ENCODE measurements around the gene GREM2.

Gene GREM2
- 0 to 0.22 (median 0) reads per million in 18 experiments for total RNA-seq

DNA sequence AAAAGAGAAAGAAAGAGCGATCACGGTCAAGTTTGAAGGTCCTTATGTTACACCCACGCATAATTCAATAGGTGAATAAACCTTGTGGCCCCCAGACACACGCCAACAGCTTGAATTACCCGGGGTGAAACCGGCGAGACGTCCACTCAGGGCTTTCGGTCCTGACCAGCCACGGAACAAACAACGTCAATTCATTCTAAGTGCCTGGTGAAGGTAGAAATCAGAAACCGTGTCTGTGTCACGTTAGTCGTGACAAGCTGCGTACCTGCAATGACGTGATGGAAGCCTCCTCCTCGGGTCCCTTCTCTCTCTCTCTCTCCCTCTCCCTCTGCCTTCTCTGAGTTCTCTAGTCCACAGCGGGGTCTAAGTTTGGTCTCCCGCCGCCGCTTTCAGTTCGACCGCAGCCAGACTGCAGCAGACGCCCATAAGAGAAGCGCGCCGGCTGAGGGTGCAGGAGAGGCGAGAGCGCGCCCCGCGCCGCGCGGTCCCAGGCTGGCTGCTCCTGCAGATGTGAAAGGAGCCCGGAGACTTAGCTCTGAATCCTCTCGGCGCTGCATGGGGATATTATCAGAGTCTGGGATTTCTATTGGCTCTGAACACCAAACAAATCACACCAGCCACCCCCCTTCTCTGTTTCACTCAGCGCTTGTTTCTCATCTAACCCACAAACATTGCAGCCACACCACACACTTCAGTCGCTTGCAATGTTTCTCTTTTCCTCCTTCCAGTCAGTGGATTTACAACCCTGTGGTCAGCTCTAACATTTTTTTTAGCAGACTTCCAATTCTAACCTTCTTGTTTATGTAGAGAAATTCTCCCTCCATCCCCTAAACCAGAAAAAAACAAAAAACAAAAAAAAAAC, at the start of gene GREM2:
Gene GREM2 (minus strand): TSS at position 537 of the 862 bp plus-strand sequence. CDS start 118,680 bp downstream, outside the sequence.
- DNase-seq, result no peak

DNA sequence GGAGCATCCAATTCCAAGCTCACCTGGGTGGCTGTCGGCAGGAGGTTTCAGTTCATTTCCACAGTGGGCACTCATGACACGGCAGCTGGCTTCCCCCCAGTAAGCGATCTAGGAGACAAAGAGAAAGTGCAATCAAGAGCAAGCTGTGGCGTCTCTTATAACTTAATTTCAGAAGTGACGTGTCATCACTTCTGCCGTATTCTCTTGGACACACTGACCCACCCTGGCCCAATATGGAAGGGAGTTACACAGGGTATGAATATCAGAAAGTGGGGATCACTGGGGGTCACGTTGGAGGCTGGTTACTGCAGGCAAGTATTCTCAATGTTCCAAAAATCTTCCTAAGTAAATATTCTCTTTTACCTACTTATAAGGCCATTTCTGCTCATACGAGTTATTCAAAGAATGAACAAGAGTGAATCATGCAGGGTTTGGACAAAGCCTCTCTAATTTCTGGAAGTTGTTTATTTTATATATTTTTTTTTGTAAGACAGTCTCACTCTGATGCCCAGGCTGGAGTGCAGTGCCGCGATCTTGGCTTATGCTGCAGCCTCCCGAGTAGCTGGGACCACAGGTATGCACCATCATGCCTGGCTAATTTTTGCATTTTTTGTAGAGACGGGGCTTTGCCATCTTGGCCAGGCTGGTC, 46.5 kb upstream of the GREM2 start:
- no peak for DNase-seq

DNA sequence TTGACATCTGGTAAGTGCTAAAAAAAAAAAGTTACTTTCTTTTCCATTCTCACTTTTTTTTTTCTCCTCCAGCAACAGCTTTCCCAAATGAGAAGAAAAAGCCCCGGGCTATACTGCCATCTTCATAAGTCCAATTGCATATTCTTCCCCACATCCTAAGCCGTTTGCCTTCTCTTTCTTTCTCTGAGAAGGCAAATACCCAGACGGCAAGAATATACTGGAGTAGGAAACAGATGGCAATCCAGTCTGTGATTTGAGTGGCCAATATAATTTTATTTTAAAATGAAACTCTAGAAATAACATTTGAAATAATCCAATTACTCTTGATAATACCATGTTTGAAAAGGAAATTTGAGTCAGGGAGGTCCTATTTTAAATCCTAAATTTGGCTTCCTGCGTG, 44.6 kb upstream of the GREM2 start:
- DNase-seq, result no peak

GRCh38 chr1:240652961-240653409, 41.0 kb upstream of the GREM2 start:
- no peak for DNase-seq

GRCh38 chr1:240652549-240652948, 40.6 kb upstream of the GREM2 start:
- DNase-seq, result no peak

GRCh38 chr1:240650877-240651276, 38.9 kb upstream of the GREM2 start:
- DNase-seq, result no peak

DNA sequence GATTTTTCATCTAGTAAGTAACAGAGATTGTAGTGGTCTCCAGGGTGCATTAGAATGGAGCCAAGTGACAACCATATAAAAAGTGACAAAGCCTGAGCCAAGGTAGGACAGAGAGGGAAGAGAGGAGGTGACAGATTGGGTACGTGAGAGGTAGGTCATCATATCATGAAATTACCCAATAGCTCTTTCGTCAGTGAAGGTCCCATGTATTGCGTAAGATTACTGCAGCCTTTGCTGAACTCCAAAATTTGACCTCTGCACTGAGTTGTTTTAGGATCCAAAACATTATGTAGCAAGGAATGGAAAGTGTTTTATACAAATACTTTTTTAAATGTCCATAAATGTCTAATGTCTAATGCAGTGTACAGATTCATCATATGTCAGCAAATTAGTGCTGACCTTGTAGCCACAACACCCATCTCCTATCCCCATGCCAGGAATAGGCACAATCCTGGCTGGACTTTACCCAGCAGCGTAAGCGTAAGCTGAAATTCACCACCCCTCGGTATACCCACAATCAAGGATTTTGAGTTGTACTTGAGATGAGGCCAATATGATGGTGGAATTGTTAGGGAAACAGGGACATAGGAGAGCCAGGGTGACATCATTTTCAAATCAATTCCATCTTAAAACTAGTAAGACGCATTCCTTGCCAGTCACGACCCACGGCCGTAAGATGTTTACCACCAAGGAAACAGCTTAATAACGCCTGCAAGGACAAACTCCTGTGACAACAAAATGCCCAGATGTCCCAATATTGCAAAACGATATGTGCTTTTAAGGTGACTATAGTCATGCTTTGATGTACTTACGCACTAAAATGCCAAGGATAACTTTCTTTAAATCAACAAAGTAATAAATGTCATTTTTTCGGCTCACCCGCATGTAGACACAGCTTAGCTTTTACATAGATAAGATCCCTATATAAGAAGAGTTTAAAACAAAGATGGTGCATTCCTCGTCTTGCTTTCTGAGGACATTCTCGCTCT, 38.1 kb upstream of the GREM2 start:
- DNase-seq, result no peak

DNA sequence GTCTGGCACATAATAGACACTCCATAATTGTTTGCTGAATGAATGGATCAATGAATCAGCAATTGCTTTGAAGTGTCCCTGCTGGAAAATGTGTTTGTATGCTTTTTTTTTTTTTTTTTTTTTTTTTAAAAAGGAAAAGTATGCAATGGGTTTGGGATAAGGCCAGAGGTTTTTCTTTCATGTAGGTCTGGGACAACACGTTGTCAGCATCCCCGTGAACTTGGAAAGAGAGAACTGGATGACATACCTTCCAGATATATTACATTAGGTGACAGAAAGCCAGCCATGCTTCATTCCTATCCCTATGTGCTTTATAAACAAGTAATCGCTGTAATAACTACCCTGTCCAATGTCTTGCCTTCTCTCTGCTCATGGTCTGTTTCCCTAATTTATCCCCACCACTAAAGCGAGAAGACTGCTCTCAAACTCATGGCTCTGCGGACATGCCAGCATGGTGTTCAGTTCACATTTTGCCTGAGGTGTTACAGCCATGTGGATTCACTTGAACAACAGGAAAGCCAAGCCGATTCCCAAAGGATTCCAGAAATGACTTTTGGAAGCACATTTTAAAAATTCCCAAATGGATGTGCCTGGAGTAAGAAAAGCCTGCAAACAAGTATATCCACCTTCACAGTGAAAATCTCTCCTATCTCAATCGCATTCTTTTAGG, 34.8 kb upstream of the GREM2 start:
- DNase-seq, result no peak

GRCh38 chr1:240644732-240645131, 32.8 kb upstream of the GREM2 start:
- no peak for DNase-seq

- DNase-seq, result no peak
These were observed 23.7 kb upstream of the GREM2 start for GRCh38 chr1:240635466-240636256.

DNA sequence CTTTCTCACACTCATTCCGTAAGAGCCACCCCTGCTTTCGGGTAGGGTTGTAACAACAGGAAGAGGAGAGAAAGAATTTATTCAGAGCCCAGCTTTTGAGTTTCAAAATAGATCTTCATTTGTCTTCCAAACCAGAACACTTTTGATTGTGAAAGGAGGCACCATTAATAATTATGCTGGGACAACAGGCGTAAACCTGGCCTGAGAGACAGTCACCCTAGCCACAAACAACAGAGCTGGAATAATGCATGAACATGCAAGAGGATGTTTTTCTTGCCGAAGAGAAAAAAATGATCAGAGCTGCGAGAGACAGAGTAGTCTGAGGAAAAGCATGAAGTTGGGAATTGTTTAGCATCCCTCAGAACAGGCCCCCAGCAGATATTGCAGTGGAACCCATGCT, 18.5 kb upstream of the GREM2 start:
- DNase-seq, result no peak

GRCh38 chr1:240621249-240621648, 9.3 kb upstream of the GREM2 start:
- no peak for DNase-seq

- no peak for DNase-seq
These were observed 8.1 kb upstream of the GREM2 start for GRCh38 chr1:240619906-240620621.

DNA sequence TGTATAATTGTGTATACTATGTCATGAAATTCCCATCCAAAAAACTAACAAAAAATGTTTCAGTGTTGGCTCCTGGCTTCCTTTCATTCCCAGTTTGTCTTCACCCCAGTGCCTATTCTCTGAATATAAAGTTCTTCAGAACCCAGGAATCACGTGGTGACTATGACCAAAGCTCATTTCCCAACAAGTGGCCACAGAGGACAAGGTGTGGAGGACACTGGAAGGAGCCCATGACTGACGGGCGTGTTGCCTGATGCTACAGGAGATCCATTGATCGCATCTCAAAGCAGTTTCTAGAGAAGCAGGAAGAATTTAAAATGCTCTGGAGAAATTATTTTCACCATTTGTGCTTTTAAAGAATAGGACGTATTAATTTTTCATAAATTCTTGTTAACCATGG, 7.4 kb upstream of the GREM2 start:
- DNase-seq, result no peak

- DNase-seq, result no peak
These were observed 7.0 kb upstream of the GREM2 start for GRCh38 chr1:240618946-240619345.

DNA sequence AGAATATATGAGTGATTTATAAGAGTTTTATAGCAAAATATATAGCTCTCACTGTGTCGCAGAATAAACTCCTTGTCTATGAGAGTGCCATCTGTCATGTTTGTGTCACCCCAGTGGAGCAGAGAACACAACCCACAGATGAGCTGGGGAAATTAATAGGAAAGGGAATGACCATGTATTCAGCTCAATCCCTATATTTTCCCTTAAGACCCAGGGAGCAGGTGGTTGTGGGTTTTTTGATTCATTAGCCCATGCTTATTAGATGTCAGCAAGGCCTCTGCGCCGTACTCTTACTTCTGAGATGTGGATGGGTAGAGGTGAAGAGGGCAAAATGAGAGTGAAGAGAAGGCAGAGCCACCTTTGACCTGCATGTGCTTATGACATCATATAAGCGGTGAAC, 4.1 kb upstream of the GREM2 start:
- no peak for DNase-seq

DNA sequence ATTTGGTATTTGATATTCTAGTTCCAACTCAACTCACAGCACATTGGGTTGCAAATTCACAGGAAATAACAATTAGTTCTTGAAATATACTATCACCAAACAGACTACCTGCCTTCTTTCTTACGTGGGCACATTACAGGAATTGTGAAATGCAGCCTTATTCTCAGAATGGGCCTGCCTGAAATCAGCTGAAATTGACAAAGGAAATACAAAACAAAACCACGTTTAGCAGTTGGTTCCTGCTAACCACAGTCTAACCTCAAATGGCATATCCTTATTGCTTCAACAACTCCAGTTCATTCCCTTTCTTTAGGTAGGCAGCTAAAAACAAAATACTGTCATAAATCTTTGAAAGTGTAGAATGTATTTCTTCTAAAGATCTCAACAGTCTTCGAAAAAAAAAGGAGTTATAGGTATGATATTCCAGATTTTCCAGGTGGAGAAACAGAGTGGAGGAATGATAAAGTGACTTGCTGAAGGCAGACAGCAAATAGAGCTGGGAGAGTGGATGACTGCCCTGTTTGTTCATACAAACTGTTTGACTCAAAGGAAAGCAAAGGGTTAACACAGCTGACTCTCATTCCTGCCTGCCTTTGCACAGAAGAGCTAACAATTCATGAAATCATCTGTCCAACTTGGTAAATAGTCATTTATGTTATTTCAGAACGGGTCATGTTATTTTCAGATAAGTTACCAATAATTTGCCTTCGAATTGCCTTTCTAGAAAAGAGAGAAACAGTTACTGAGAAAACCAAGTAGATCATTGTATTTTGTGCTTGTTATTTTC, 1.6 kb upstream of the GREM2 start:
- no peak for DNase-seq

GRCh38 chr1:240612811-240613210, 856 bp upstream of the GREM2 start:
- DNase-seq, result no peak

DNA sequence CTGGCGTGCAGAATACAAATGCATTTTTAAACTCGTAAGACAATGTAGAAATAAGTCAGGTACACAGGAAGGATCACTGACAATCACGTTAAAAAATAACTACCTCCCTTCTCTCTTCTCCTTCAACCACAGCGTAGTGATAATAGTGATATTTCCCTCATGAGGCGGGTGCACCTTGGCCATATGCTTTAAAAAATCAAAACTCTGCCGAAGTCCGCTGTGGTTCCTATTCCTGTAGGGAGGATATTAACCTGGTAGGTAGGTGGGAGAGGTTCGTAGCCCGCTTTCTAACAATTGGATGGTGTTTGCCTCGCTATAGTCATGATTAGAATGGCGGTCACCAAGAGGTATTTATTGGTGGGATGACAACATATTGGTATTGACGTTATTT, 732 bp downstream of the GREM2 start:
- DNase-seq, result no peak

DNA sequence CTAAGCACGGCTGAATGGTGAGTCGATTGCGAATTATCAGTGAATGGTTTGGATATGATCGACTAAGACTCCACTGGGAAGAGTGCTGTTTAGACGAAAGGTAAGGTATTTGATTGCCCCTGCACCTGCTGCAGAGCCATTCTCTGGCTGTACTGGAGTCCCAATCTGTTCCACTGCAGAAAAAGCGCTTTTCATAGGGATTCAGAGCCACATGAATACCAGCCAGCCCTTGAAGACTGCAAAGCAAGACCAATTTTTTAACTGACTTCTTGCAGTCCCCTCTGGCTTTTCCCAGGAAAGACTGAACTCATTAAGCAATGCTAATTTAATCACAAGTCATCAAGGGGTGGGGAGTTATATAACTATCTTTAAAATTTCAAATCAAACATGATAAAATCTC, 1.3 kb downstream of the GREM2 start:
- DNase-seq, result no peak
